NOMO-1 treated with dmso at 0.1 percent for 144 hours (cell line): ENCODE measurements around the gene FLYWCH1.
"Not testable (repeated sequence)": the region's sequence is repeated elsewhere in the genome, so short reads cannot be mapped to it uniquely, and the experiment has no call there.

ENCODE experiments used
- DNase-seq: peaks from one replicate; lab custom pipeline; 2025; ENCODE audit not compliant: unreplicated experiment; lab: John Stamatoyannopoulos, UW

The FLYWCH1 gene

GRCh38 chr16:2899564-2900072 lies 12.1 kb upstream of the FLYWCH1 start:
- no peak for DNase-seq

- no peak for DNase-seq
These were observed 11.1 kb upstream of the FLYWCH1 start for GRCh38 chr16:2900526-2901075.

GRCh38 chr16:2902337-2903130 lies 9.2 kb upstream of the FLYWCH1 start:
- no peak for DNase-seq

- peak; percentile 83 for DNase-seq
These were observed 7.4 kb upstream of the FLYWCH1 start for GRCh38 chr16:2904100-2904921.

- DNase-seq = no peak
These were observed 6.8 kb upstream of the FLYWCH1 start for GRCh38 chr16:2904922-2905240.

- peak; percentile 95 for DNase-seq
These were observed 6.3 kb upstream of the FLYWCH1 start for GRCh38 chr16:2905241-2905987.

- no peak for DNase-seq
These were observed 5.7 kb upstream of the FLYWCH1 start for GRCh38 chr16:2905988-2906387.

- not testable (repeated sequence) for DNase-seq
These were observed 4.5 kb upstream of the FLYWCH1 start for GRCh38 chr16:2907084-2907753.

GRCh38 chr16:2910441-2910969 lies 1.2 kb upstream of the FLYWCH1 start:
- DNase-seq = no peak

- no peak for DNase-seq
These were observed 834 bp downstream of the FLYWCH1 start for GRCh38 chr16:2912330-2913199.

GRCh38 chr16:2913603-2914002 lies 1.9 kb downstream of the FLYWCH1 start:
- no peak for DNase-seq

- no peak for DNase-seq
These were observed 2.5 kb downstream of the FLYWCH1 start for GRCh38 chr16:2914233-2914632.

- no peak for DNase-seq
These were observed 3.6 kb downstream of the FLYWCH1 start for GRCh38 chr16:2915196-2915929.

GRCh38 chr16:2919511-2920255 lies 8.0 kb downstream of the FLYWCH1 start:
- no peak for DNase-seq

- no peak for DNase-seq
These were observed 11.8 kb downstream of the FLYWCH1 start for GRCh38 chr16:2923481-2923880.

GRCh38 chr16:2924901-2925755 lies 13.4 kb downstream of the FLYWCH1 start:
- DNase-seq = no peak
